AG08396 (cell line): ENCODE measurements around the gene KNTC1.
"Not testable (repeated sequence)": the region's sequence is repeated elsewhere in the genome, so short reads cannot be mapped to it uniquely, and the experiment has no call there.

Experiments
- DNase-seq: peaks from one replicate; pipeline ENCODE4 v3.0.0; 2012; ENCODE audit warnings: low spot score, mixed read lengths

Gene KNTC1

GRCh38 chr12:122505419-122506051 is 21.5 kb upstream of the KNTC1 start:
- DNase-seq: no peak

DNA sequence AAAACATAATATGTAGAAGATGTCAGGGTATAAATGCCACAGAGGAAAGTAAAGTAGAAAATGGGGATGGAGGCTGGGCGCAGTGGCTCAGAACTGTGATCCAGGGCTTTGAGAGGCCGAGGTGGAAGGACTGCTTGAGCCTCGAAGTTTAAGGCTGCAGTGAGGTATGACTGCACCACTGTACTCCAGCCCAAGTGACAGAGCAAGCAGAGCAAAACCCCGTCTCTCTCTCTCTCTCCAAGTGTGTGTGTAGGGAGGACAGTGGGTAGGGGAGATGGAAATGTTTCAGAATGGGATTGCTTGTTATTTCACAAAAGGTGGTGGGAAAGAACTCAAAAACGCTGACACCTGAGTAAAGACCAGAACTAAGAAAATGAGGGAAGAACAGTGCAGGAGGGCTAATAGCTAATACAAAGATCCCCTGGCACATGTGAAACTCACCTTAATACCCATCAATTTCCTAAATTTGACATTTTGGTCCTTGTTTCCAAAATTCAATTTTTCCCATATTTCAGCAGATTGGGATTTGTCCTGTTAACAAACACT is 20.6 kb upstream of the KNTC1 start:
- DNase-seq: no peak

DNA sequence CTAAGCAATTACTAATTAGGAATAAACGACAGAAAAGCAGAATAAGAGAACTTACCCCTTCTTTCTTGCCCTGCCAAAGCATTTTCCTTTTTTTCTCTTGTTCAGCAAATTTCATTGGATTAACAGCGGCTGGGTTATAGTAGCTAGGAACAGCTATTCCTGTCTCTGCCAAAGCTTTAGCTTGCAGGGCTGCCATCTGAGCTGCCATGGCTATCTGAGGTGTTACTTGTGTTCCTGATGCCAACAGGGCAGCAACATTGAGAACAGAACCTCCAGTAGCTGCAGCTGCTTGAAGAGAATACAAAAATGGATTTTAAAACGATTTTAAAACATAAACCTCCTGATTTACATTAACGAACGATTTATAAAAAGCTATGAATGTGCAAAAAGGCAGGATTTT is 18.9 kb upstream of the KNTC1 start:
- no peak for DNase-seq

GRCh38 chr12:122513028-122513427 is 14.0 kb upstream of the KNTC1 start:
- not testable (repeated sequence) for DNase-seq

DNA sequence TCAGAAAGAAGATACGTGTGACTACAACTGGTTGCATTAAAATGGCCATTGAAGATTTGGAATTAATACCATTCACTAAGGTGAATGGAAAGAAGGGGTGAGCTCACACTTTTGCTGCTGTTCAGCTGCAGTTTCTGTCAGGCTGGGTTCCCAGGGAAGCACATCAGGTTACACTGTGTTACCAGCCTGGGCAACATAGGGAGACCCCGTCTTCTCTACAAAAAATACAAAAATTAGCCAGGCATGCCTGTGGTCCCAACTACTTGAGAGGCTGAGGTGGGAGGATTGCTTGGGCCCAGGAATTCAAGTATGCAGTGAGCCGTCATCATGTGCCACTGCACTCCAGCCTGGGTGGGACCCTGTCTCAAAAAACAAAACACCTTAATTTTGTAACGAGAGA is 13.4 kb upstream of the KNTC1 start:
- DNase-seq: no peak

DNA sequence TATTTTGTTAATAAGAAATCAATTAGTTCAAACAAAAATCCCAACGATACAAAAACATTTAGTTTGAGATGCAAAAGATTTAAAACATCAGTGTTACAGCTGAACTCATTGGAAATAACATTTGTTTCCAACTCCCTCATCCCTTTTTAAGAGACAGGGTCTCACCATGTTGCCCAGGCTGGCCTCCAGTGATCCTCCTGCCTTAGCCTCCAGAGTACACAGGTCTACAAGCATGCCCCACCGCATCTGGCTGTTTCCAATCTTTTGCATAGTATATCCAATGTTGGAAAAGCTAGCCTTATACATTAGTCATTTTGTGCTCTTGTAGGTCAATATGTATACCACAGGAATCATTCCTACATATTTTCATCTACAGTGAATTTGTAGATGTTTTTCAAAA is 11.8 kb upstream of the KNTC1 start:
- DNase-seq: no peak

DNA sequence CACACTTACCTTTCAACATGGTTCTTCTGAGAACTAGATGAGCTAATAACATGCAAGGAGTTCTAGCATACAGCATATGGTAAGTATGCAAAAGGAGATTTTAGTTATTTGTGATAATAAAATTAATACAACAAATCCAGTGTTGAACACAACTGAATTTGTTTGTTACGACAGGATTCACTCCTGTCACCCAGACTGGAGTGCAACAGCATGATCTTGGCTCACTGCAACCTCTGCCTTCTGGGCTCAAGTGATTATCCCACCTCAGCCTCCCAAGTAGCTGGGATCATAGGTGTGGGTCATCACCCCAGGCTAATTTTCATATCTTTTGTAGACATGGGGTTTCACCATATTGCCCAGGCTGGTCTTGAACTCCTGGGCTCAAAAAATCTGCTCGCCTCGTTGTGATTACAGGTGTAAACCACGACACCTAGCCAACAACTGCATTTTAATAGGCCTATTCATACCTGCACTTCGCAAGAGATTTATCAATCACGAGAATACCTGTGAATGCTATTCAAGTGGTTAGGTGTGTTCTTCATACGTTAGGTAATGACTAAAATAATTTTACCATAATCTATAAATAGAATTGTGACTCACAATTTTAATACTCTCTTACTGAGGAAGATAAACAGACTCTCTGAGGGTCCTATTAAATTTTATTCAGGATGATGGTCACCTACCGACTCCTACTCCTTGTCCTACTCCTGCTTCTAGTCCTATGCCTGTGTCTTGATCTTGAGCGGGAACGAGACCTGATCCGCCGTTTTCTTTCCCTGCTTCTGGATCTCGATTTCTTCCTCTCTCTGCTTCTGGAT is 10.3 kb upstream of the KNTC1 start:
- DNase-seq: no peak

DNA sequence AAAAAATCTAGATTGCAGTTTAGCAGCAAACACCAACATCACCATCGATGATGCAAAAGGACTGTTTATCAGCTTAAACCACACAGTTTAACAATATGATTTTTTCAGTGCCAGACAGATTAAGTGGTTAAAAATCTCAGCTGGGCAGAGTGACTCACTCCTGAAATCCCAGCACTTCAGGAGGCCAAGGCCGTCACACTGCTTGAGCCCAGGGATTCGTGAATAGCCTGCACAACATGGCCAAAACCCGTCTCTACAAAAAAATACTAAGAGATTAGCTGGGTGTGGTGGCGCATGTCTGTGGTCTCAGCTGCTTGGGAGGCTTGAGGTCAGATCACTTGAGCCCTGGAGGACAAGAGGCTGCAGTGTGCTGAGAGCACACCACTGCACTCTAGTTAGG is 9.2 kb upstream of the KNTC1 start:
- peak; percentile 51 for DNase-seq

GRCh38 chr12:122518908-122519307 is 8.1 kb upstream of the KNTC1 start:
- no peak for DNase-seq

DNA sequence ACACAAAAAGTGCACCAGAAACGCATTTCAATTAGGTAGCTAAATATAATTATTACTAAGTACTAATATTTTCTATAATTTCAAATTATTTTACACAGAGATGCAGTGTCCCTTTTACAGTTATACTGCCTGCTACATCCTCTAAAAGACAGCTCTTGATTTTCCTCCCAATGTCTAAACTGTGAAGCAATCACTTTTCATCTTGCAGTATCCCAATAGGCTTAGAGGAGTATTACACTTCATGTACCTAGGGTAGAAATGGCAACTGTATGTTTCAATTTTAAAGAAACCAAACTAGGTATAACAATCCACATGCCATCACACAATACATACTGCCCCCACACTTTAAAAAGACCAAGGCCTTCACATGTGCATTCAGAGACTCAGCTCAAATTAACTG is 7.6 kb upstream of the KNTC1 start:
- no peak for DNase-seq

DNA sequence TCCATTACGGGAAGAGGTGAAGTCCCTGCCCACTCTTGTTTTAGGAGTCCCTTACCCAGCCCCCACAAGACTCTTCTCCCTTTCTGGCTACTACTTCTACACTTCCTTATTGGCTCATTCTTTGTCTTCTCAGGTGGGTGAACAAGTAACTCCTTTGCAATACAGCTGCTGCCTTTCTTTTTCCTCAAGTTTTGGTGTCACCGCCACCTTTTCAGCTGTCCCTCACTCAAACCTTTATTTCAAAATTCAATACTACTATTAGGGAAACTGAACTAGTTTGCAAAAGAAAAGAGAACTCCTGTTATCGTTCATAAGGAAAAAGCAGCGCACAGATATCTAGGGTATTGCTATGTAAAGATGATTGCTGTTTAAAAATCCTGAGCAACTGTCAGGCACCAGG is 6.4 kb upstream of the KNTC1 start:
- DNase-seq: no peak

- no peak for DNase-seq
Measured at GRCh38 chr12:122523280-122523679, 3.8 kb upstream of the KNTC1 start.

- DNase-seq: no peak
Measured at GRCh38 chr12:122523846-122524718, 3.0 kb upstream of the KNTC1 start.

GRCh38 chr12:122527478-122527944 is 462 bp downstream of the KNTC1 start:
- peak; percentile 7 for DNase-seq

- DNase-seq: no peak
Measured at GRCh38 chr12:122528582-122528981, 1.5 kb downstream of the KNTC1 start.

GRCh38 chr12:122528992-122529391 is 1.9 kb downstream of the KNTC1 start:
- no peak for DNase-seq

GRCh38 chr12:122533856-122534255 is 6.8 kb downstream of the KNTC1 start:
- DNase-seq: no peak

- no peak for DNase-seq
Measured at GRCh38 chr12:122537021-122537420, 10.0 kb downstream of the KNTC1 start.

DNA sequence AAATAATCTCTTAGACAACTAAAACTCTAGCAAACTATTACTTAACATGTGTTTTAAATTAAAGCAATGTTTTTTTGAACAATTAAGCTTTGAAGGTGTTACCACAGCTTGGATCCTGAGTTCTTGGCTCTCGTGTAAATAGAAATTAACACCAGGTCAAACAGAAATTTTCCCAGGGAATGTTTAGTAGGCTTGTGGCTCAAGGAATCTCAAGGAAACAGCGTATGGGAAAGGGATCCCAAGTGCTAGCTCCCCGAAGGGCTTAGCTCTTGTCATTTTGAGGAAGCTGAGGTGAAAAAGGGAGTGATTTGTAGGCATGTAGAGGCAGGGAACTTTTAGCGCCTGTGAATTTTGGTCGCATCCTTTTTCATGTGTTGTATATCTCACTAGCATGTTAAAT is 11.4 kb downstream of the KNTC1 start:
- DNase-seq: no peak

DNA sequence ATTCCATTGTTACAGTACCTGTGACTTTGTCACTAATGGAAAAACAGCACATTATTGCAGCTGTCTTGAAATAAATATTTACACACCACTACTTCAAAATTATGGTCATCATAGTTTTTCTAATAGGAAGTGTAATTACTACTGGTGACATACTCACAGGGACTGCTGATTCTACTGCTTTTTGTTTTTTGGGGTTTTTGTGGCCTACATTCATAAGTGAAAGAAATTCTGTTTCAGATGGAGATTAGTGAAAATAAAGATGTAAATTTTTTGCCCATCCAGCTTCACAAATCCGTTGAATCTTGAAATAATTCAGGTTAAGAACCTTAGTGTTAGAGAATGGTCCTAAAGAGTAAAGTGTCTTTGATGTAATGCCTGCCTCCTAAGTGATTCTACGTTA is 17.5 kb downstream of the KNTC1 start:
- DNase-seq: no peak

GRCh38 chr12:122545855-122546254 is 18.8 kb downstream of the KNTC1 start:
- DNase-seq: no peak

DNA sequence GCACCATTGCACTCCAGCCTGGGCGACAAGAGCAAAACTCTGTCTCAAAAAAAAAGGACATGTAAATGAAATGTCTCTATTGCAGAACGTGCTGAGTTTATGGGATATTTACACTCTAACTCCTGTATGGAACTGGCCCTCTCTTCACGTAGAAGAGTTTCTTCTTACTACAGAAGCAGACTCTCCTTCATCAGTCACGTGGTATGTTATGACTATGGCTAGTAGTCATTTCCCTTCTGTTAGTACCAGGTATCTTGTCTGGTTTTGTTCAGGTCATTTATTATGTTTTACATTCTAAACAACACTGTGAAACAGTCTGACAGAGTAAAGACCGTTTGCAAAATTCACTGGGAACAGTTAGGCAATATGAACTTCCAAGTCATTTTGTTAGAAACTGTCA is 20.3 kb downstream of the KNTC1 start:
- DNase-seq: no peak
